ENCODE results near the gene GREB1L.

GREB1L gene

DNA sequence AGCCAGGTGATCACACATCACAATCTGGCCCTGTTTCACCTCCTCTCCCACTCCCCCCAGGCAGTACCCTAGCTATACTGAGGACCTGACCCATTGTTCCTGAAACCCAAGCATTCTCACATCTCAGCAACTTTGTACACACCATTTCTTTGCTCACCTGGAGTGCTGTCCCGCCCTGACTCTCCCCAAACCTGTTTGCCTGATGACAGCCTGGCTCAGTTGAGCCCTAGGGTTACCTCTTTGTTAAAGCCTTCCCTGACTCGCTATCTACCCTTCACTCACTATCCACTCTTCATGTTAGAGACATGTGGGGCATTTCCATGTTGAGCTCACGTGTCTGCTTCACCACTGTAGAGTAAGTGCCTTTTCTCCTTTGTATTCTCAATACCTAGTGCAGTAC, 49.1 kb downstream of the GREB1L start:
- no peak for DNase-seq (ENCODE audit: low read depth)
- TF ChIP-seq, protein P1, sequence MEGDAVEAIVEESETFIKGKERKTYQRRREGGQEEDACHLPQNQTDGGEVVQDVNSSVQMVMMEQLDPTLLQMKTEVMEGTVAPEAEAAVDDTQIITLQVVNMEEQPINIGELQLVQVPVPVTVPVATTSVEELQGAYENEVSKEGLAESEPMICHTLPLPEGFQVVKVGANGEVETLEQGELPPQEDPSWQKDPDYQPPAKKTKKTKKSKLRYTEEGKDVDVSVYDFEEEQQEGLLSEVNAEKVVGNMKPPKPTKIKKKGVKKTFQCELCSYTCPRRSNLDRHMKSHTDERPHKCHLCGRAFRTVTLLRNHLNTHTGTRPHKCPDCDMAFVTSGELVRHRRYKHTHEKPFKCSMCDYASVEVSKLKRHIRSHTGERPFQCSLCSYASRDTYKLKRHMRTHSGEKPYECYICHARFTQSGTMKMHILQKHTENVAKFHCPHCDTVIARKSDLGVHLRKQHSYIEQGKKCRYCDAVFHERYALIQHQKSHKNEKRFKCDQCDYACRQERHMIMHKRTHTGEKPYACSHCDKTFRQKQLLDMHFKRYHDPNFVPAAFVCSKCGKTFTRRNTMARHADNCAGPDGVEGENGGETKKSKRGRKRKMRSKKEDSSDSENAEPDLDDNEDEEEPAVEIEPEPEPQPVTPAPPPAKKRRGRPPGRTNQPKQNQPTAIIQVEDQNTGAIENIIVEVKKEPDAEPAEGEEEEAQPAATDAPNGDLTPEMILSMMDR (conservative IDR thresholded peaks at IDR 0.05; ENCODE audit: low read depth, low read length), result no peak

DNA sequence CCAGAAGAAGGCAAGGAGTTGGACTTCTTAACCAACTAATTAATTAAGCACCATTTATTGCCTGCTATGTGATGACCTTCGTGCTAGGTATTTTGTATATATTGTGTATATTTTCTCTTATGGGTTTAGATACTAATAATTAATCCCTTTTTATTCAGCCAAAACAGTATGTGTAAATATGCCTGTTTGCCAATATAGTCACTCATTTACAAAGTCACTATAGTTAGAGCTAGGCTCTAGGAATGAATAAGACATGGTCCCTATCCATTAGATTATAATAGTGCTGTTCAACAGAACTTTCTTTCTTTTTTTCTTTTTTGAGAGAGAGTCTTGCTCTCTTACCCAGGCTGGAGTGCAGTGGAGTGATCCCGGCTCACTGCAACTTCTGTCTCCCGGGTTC, 51.4 kb downstream of the GREB1L start:
- H3K4me3 ChIP-seq (ENCODE audit: low read length), result no peak overlapping the region
- no peak for DNase-seq (ENCODE audit: low read depth)
- TF ChIP-seq, protein P1 (conservative IDR thresholded peaks at IDR 0.05; ENCODE audit: low read depth, low read length), result no peak

More for the DNA sequence above, 49.1 kb downstream of the GREB1L start:
- no peak overlapping the region for H3K4me3 ChIP-seq (ENCODE audit: low read length)

DNA sequence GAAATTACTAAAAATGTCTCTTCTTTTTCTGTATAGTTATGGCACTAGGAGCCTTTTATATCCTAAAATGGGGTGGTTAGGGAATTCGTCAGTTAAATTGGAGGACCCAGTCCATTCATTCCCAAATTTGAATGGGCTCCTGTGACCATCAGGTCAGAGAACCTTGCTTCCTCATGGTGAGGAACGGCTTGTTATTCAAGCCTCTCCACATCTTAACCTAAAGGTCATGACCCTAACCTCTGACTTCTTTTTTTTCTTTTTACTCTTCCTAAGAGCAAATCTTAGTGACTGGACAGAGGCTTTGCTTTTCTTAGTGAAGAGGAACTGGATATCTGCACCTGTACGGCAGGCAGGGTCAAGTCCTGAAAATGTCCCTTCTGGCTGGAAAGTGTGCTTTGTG, 53.1 kb downstream of the GREB1L start:
- TF ChIP-seq, protein P1 (conservative IDR thresholded peaks at IDR 0.05; ENCODE audit: low read depth, low read length), result no peak
- H3K4me3 ChIP-seq (ENCODE audit: low read length), result no peak overlapping the region
- DNase-seq (ENCODE audit: low read depth), result no peak

DNA sequence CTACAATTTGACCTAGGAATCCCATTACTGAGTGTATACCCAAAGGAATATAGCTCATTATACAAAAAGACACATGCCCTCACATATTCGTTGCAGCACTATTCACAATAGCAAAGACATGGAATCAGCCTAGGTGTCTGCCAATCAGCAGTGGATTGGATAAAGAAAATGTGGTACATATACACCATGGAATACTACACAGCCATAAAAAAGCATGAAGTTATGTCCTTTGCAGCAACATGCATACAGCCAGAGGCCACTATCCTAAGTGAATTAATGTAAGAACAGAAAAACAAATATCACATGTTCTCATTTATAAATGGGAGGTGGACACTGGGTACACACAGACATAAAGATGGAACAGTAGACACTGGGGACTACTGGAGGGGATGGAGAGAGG, 54.0 kb downstream of the GREB1L start:
- TF ChIP-seq, protein P1 (conservative IDR thresholded peaks at IDR 0.05; ENCODE audit: low read depth, low read length), result no peak
- H3K4me3 ChIP-seq (ENCODE audit: low read length), result no peak overlapping the region
- no peak for DNase-seq (ENCODE audit: low read depth)

DNA sequence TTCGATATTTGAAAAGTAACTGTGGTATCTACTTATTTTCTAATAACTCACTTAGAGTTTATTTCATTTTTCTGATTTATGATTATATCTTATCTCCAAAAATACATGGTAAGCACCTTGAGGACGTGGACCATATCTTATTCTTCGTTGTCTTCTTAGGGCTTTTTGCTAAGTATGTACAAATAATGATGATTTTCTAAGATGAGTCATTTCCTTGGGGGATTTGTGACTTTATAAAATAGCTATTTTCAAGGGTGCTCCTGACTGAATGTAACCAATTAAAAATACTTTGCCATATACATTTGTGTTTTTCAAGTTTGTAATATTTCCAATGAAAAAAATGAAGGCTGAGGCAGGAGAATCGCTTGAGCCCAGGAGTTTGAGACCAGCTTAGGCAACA, 56.3 kb downstream of the GREB1L start:
- DNase-seq (ENCODE audit: low read depth), result no peak
- no peak overlapping the region for H3K4me3 ChIP-seq (ENCODE audit: low read length)
- TF ChIP-seq, protein P1 (conservative IDR thresholded peaks at IDR 0.05; ENCODE audit: low read depth, low read length), result no peak

DNA sequence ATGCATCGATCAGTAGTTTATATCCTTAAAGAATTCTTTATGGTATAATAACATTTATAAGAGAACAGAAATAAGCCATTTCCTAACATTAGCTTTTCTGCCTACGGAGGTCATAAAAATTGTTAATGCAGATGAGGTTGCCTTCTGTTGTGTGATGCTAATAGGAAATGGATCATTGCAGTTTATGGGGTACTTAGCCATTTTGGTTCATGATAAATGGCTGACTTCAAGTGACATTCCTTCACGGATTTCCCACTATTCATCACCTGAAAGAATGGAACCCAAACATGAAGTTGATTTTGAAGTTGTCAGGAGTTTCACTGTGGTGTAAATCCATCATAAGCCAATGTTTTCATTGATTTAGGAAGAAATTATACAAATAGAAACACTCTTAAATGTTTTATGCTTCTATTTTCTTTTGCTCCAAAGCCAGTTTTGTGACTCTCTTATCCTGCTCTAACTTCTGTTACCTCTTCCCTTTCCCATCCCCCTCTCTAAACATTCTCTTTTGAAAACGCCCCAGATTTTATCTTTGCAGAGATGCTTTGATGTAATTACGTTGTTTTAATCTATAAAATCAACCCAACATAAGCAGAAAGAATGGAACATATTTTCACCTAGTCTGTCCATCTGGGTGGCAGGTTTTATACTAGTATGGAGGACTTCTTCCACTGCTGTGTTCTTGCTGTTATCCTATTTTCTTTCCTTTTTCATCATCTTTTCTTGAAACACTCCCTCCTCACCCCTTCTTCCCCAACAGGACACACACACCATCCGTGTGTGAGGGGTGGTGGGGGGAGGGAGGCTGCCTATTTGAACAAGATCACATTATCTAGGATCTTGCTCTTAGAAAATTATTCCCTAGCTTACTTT, 58.2 kb downstream of the GREB1L start:
- H3K4me3 ChIP-seq (ENCODE audit: low read length), result no peak overlapping the region
- no peak for DNase-seq (ENCODE audit: low read depth)
- TF ChIP-seq, protein P1 (conservative IDR thresholded peaks at IDR 0.05; ENCODE audit: low read depth, low read length), result no peak

DNA sequence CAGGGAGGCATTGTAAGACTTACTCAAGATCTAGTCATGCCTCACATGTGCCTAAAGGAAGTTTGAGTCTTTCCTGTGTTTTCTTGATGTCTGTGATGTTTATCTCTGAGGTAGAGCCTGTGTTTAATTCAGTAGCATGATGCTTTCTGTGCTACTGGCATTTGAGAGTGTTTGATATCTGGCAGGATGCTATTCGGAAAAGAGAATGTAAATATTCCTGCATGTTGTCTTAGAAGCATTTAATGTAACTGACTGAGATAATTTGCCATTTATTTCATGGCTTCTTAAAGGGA, 58.8 kb downstream of the GREB1L start:
- DNase-seq (ENCODE audit: low read depth), result no peak
- H3K4me3 ChIP-seq (ENCODE audit: low read length), result no peak overlapping the region
- TF ChIP-seq, protein P1 (conservative IDR thresholded peaks at IDR 0.05; ENCODE audit: low read depth, low read length), result no peak

Measured in retinal pigment epithelial cell (primary cell).